IPS DF 4.7 (cell line): ENCODE data around the gene CCDC38.

Experiments used
- DNase-seq: peaks from one replicate; pipeline ENCODE4 v3.0.0-alpha.2; 2013; ENCODE audit warnings: low spot score; ENCODE audit errors: extremely low read depth

Gene CCDC38

DNA sequence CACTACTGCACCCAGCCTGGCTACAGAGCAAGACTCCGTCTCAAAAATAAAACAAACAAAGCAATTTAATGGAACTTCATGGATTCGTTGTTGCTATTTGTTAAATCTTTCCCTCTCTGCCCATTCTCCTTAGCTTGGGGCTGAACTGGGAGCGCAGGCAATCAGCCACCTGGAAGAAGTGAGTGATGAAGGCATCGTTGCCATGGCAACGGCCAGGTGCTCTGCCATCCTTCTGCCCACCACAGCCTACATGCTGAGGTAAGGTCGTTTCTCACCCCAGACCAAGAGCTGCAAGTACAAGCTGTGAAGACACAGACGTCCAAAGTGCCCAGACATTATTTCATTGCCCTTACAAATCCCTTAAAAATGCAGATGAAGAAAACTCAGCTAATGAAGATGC, 19.8 kb upstream of the CCDC38 start:
- DNase-seq = no peak

GRCh38 chr12:95960241-95960640, 17.8 kb upstream of the CCDC38 start:
- DNase-seq = no peak

GRCh38 chr12:95959107-95959506, 16.7 kb upstream of the CCDC38 start:
- DNase-seq = no peak

- DNase-seq = no peak
Observed at GRCh38 chr12:95956557-95957145, 14.2 kb upstream of the CCDC38 start.

DNA sequence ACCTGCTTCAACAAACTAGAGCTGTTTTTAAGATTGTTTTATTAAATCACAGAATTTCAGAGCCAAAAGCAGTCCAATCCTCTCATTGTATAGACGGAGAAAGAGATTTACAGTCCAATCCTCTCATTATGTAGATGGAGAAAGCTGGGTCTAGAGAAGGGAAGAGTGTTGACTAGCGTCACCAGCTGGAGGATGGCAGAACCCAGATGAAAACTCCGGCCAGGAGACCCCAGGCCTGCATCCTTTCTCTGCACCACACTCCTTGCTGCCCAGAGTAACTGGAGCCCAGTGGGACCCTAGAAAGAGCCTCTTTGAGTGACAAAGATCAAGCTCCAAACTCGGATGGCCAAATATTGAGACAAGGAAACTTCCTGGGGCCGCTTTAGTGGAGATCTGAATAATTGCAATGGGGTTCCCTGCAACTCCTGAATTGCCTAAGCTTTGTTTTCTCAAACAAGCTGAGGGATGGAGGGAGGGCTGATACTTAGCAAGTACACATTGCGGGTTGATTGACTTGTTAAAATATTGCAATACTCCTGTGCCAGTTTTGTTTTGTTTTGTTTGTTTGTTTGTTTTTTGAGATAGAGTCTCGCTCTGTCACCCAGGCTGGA, 13.2 kb upstream of the CCDC38 start:
- no peak for DNase-seq

GRCh38 chr12:95953000-95953399, 10.6 kb upstream of the CCDC38 start:
- DNase-seq = no peak

- no peak for DNase-seq
Observed at GRCh38 chr12:95951515-95951914, 9.1 kb upstream of the CCDC38 start.

GRCh38 chr12:95949477-95950206, 7.2 kb upstream of the CCDC38 start:
- no peak for DNase-seq

GRCh38 chr12:95944108-95944704, 1.8 kb upstream of the CCDC38 start:
- DNase-seq = no peak

- DNase-seq = no peak
Observed at GRCh38 chr12:95943330-95943842, 972 bp upstream of the CCDC38 start, which contains the start of gene AMDHD1. Gene AMDHD1 (plus strand): TSS chr12:95943331. CDS start chr12:95943399, 68 bp downstream.

DNA sequence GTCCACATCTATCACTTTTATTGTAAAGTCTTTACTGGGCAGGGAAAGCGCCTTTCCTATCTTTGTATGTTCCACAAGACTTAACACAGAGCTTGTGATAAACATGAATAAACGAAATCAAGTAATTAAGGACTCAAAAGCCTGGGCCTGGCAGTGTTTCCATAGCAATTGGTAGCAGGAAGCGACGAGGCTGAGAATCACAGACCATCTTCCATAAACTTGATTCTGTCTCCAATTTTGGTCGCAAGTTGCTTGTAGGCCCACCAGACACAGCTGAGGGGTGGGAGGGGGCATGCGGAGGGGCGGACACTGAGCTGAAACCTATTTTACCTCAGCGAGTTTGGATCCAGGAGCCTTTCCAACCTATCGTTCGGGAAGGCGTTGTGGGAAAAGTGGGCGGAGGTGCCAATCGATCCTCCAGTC, 302 bp downstream of the CCDC38 start:
- no peak for DNase-seq

DNA sequence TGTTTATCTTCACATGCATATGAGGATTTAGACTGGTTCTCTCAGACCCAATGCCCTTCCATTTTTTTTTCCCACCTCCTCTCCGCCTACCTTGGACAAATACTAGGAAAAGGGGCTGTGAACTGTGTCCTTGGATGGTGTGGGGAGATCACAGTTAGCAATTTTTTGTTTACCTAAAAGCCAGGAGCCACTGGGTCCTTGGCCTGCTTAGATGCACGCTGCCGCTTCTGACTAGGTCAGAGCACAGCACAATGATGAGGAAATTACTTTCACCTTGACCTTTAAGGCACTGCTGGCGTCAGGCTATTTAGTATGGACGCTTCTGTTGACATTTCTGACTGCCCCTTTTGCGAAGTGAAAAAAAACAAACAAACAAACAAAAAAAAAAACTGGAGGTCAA, 1.9 kb downstream of the CCDC38 start:
- no peak for DNase-seq

- DNase-seq = no peak
Observed at GRCh38 chr12:95922231-95922630, 20.2 kb downstream of the CCDC38 start.

DNA sequence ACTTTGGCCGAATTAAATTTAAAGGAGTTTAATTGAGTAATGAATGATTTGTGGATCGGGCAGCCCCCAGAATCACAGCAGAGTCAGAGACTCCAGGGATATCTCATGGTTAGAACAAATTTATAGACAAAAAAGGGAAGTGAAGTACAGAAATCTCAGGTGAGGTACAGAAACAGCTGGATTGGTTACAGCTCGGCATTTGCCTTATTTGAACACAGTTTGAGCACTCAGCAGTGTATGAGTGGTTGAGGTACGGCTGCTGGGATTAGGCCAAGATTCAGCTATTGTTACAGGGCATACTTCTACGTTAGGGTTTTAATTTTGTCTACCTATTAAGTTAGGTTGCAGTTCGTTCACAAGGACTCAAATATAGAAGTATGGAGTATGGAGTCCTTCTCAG, 23.3 kb downstream of the CCDC38 start:
- DNase-seq = no peak

- no peak for DNase-seq
Observed at GRCh38 chr12:95918194-95918993, 24.0 kb downstream of the CCDC38 start.

DNA sequence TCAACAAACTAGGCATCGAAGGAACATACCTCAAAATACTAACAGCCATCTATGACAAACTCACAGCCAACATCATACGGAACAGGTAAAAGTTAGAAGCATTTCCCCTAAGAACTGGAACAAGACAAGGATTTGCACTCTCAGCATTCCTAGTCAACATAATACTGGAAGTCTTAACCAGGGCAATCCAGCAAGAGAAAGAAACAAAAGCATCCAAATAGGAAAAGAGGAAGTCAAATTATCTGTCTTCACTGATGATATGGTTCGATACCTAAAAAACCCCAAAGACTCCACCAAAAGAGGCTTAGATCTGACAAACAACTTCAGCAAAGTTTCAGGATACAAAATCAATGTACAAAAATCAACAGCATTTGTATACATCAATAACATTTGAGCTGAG, 32.5 kb downstream of the CCDC38 start:
- DNase-seq = no peak

GRCh38 chr12:95908573-95908972, 33.8 kb downstream of the CCDC38 start:
- DNase-seq = no peak

DNA sequence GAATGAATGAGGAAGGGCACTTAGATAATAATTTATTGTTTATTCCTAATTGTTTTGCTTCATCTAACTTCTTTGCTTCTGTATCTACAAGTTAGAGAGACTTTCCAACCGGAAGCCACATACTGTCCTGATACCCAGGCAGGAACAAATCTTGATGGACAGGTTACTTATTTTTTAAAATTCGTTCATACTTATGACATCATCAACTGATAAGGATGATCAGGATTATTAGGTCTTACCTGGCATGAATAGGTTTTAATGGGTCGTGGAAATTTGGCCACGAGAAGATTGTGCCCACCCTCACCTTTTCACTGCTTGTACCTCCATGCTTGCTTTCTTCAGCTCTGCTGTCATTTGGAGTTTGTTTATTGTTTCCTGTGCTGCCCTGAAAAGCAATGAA, 44.3 kb downstream of the CCDC38 start:
- DNase-seq = no peak

DNA sequence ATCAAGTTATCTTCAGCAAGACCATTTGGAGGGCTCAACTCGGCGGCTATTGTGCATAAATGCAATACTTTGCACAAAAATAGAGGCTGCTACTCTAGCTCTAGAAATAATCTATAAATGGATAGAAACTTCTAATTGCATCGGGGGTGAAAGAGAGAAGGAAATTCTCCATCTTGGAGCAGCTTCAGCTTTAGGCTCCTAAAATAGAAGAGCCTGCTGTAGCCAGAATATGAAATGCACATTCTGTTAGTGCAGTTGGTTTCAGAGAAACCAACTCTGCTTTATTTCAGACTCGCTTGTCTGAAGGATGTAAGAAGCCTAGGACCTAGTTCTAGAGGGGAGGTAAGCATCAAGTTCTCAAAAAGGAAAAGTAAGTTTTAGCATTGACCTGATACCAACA, 45.6 kb downstream of the CCDC38 start:
- no peak for DNase-seq

DNA sequence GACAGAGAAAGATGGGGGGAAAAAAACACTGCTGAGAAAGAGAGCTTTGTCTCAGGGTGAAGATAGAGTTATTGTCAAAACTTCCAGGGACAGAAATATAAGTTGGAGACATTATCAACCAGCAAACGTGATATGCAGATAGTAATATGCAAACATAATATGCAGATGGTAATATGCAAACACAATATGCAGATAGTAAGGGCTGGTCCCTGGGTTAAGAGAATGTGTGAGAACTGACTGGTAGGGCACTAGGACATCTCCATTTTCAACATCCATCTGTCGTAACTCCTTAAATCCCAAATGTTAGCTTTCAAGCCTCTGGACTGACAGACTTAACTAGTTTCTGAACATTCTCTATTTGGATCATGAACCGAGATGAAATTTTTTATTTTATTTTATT, 51.5 kb downstream of the CCDC38 start:
- DNase-seq = no peak

- DNase-seq = no peak
Observed at GRCh38 chr12:95887311-95887710, 55.1 kb downstream of the CCDC38 start.
